DOHH2 (cell line): ENCODE data around the gene EXTL2.

ENCODE experiments used
- H3F3A ChIP-seq: fragments of 200-600 bp; sonication (generic), shearing (Covaris generic); 2 replicates; pipeline ENCODE4 v1.6.0; 2016; ENCODE audit warnings: antibody characterized with exemption, mild to moderate bottlenecking; ENCODE audit not compliant: control insufficient read depth, insufficient read depth
- H3K27ac ChIP-seq: fragments of 200-600 bp; sonication (generic); 2 replicates; pipeline ENCODE4 v1.5.1; 2014; ENCODE audit warnings: low read depth, mild to moderate bottlenecking, low read length, moderate library complexity
- H3K27me3 ChIP-seq: fragments of 200-600 bp; sonication (generic); 2 replicates; pipeline ENCODE4 v1.6.1; 2014; ENCODE audit warnings: mild to moderate bottlenecking, low read length, mixed read lengths; ENCODE audit not compliant: control insufficient read depth
- H3K36me3 ChIP-seq: fragments of 200-600 bp; sonication (generic); 2 replicates; pipeline ENCODE4 v1.6.1; 2014; ENCODE audit warnings: mild to moderate bottlenecking, low read length, moderate library complexity, mixed read lengths; ENCODE audit not compliant: control insufficient read depth
- H3K4me1 ChIP-seq: fragments of 200-600 bp; sonication (generic); 2 replicates; pipeline ENCODE4 v1.6.1; 2014; ENCODE audit warnings: mild to moderate bottlenecking, low read length, mixed read lengths; ENCODE audit not compliant: control insufficient read depth
- H3K4me2 ChIP-seq: fragments of 200-600 bp; sonication (generic); 2 replicates; pipeline ENCODE4 v1.6.0; 2014; ENCODE audit warnings: mild to moderate bottlenecking, low read length, moderate library complexity
- H3K4me3 ChIP-seq: fragments of 200-600 bp; sonication (generic); 2 replicates; pipeline ENCODE4 v1.5.1; 2014; ENCODE audit warnings: mild to moderate bottlenecking, low read length, mixed read lengths
- H3K79me2 ChIP-seq: fragments of 200-600 bp; sonication (generic); 2 replicates; pipeline ENCODE4 v1.6.1; 2014; ENCODE audit warnings: mild to moderate bottlenecking, low read length, mixed read lengths; ENCODE audit not compliant: control insufficient read depth
- H3K9me2 ChIP-seq: fragments of 200-600 bp; sonication (generic); replicated peaks from 2 replicates; pipeline ENCODE4 v1.6.1; 2014; ENCODE audit warnings: mild to moderate bottlenecking, low read length, mixed read lengths; ENCODE audit not compliant: control insufficient read depth
- H3K9me3 ChIP-seq: fragments of 200-600 bp; sonication (generic); 2 replicates; pipeline ENCODE4 v1.6.1; 2014; ENCODE audit warnings: antibody characterized with exemption, low read length, mixed read lengths; ENCODE audit not compliant: control insufficient read depth, insufficient read depth
- H4K20me1 ChIP-seq: fragments of 200-600 bp; sonication (generic); 2 replicates; pipeline ENCODE4 v1.6.0; 2014; ENCODE audit warnings: low read depth, mild to moderate bottlenecking, antibody characterized with exemption, low read length, moderate library complexity; ENCODE audit not compliant: control insufficient read depth, insufficient read depth
- CTCF ChIP-seq: fragments of 200-600 bp; sonication (generic); IDR thresholded peaks from one replicate; pipeline ENCODE4 v1.5.1; 2014; ENCODE audit warnings: antibody characterized with exemption, mild to moderate bottlenecking, low read depth, low read length; ENCODE audit not compliant: poor library complexity, severe bottlenecking
- EZH2phosphoT487 ChIP-seq: fragments of 200-600 bp; sonication (generic); IDR thresholded peaks from 2 replicates; pipeline ENCODE4 v1.6.1; 2017; ENCODE audit warnings: borderline replicate concordance, mild to moderate bottlenecking, antibody characterized with exemption, low read length, moderate library complexity, mixed read lengths

EXTL2 gene

GRCh38 chr1:100902365-100902764, 7.7 kb upstream of the EXTL2 start:
- no peaks in the 10 kb centered on the region for H4K20me1 ChIP-seq
- H3K36me3 ChIP-seq, result peaks cover 62% of the 10 kb centered on the region
- peaks cover 7% of the 10 kb centered on the region for H3K4me1 ChIP-seq
- H3K27me3 ChIP-seq, result no peaks in the 10 kb centered on the region
- peaks cover 9% of the 10 kb centered on the region for H3K79me2 ChIP-seq
- no peak overlapping the region for H3K4me2 ChIP-seq
- TF ChIP-seq EZH2phosphoT487, result no peak
- no peak for TF ChIP-seq CTCF
- H3K9me3 ChIP-seq, result no peaks in the 10 kb centered on the region
- H3K27ac ChIP-seq, result no peak overlapping the region
- H3F3A ChIP-seq, result no peaks in the 10 kb centered on the region
- H3K4me3 ChIP-seq, result no peak overlapping the region
- H3K9me2 ChIP-seq, result no peaks in the 10 kb centered on the region

GRCh38 chr1:100896481-100896982, 1.9 kb upstream of the EXTL2 start:
- H3K4me3 ChIP-seq, result peak overlapping the region; percentile 98
- no peaks in the 10 kb centered on the region for H3K9me3 ChIP-seq
- H3K36me3 ChIP-seq, result peaks cover 46% of the 10 kb centered on the region
- no peaks in the 10 kb centered on the region for H3K9me2 ChIP-seq
- peak overlapping the region; percentile 89 for H3K4me2 ChIP-seq
- peaks cover 37% of the 10 kb centered on the region for H3K79me2 ChIP-seq
- no peaks in the 10 kb centered on the region for H3K27me3 ChIP-seq
- peak overlapping the region; percentile 58 for H3K27ac ChIP-seq
- H3F3A ChIP-seq, result peaks cover 9% of the 10 kb centered on the region; the same call in 1 of the 2 replicates
- no peak for TF ChIP-seq EZH2phosphoT487
- no peaks in the 10 kb centered on the region for H4K20me1 ChIP-seq
- H3K4me1 ChIP-seq, result peaks cover 26% of the 10 kb centered on the region

- Histone ChIP-seq H4K20me1 (no peaks in the 10 kb centered on the region), H3K9me3 (no peaks in the 10 kb centered on the region), H3K4me2 (peak within 1 kb of the TSS; percentile 89), H3K9me2 (no peaks in the 10 kb centered on the region), H3F3A (peaks cover 9% of the 10 kb centered on the region; the same call in 1 of the 2 replicates), H3K27ac (peak within 1 kb of the TSS; percentile 78), H3K36me3 (peaks cover 39% of the 10 kb centered on the region), H3K27me3 (no peaks in the 10 kb centered on the region), H3K4me3 (peak within 1 kb of the TSS; percentile 98), H3K4me1 (peaks cover 26% of the 10 kb centered on the region), H3K79me2 (peaks cover 37% of the 10 kb centered on the region)
- TF ChIP-seq EZH2phosphoT487 (no peak), CTCF (no peak)
Observed at GRCh38 chr1:100895540-100896480, 1.2 kb upstream of the EXTL2 start, which contains the start of gene SLC30A7. SLC30A7 (plus strand) TSS chr1:100896090; CDS start chr1:100896263, 173 bp downstream.

GRCh38 chr1:100893718-100894117, 924 bp downstream of the EXTL2 start:
- Histone ChIP-seq H3K9me3 (peaks cover 15% of the 10 kb centered on the region), H3K27me3 (no peaks in the 10 kb centered on the region), H3K9me2 (no peaks in the 10 kb centered on the region), H3F3A (peaks cover 9% of the 10 kb centered on the region; the same call in 1 of the 2 replicates), H3K36me3 (peaks cover 18% of the 10 kb centered on the region), H3K27ac (no peak overlapping the region), H3K79me2 (peaks cover 37% of the 10 kb centered on the region), H3K4me3 (peak overlapping the region; percentile 98), H3K4me2 (peak overlapping the region; percentile 89), H3K4me1 (peaks cover 26% of the 10 kb centered on the region), H4K20me1 (no peaks in the 10 kb centered on the region)
- TF ChIP-seq EZH2phosphoT487 (no peak), CTCF (no peak)
